ENCODE data around the gene GLRX.

- TF ChIP-seq POLR2AphosphoS5 (IDR thresholded peaks at IDR 0.05; ENCODE audit: low read depth, low read length), result no peak
- TF ChIP-seq SIN3A (IDR thresholded peaks at IDR 0.05; ENCODE audit: borderline replicate concordance, low read depth, low read length), result no peak
- no peak for TF ChIP-seq ZBTB33 (IDR thresholded peaks at IDR 0.05; ENCODE audit: borderline replicate concordance, low read depth)
- no peak for TF ChIP-seq CTCF (IDR thresholded peaks at IDR 0.05)
- TF ChIP-seq IRF3 (IDR thresholded peaks at IDR 0.05; ENCODE audit: low read depth, low read length), result no peak
- no peak for TF ChIP-seq FOXM1 (IDR thresholded peaks at IDR 0.05; ENCODE audit: low read depth)
- no peak for TF ChIP-seq TEAD4 (IDR thresholded peaks at IDR 0.05; ENCODE audit: borderline replicate concordance, insufficient read depth)
Measured at GRCh38 chr5:95826949-95827891, 4.7 kb upstream of the GLRX start.

Data from SK-N-SH (cell line).